Esophagus muscularis mucosa (tissue), 4 donors: Measurements from ENCODE around the gene C2orf78. TPM values are rescaled to one million over a fixed set of nuclear protein-coding genes. Genes with fewer than 3 reads are reported as not detected.
"Not testable (repeated sequence)": the region's sequence is repeated elsewhere in the genome, so short reads cannot be mapped to it uniquely, and the experiment has no call there.

Experiments
- DNase-seq: peaks from one replicate; pipeline ENCODE4 v3.0.0-alpha.2; 2017; ENCODE audit errors: extremely low spot score
- H3K27ac ChIP-seq, 4 donors: fragments of 200-600 bp; sonication (generic); replicated peaks in 1 of 4; 1 replicate in 3 of 4; 2 replicates in 1 of 4; pipeline ENCODE4 v1.5.1; 2016 to 2019; ENCODE audit warnings: mild to moderate bottlenecking in 1 of 4
- H3K27me3 ChIP-seq, 4 donors: fragments of 200-600 bp; sonication (generic); one replicate each; pipeline versions ENCODE4 v1.5.1 to v1.6.0; 2016 to 2019
- H3K36me3 ChIP-seq, 4 donors: fragments of 200-600 bp; sonication (generic); one replicate each; pipeline ENCODE4 v1.5.1; 2016 to 2019
- H3K4me1 ChIP-seq, 4 donors: fragments of 200-600 bp; sonication (generic); one replicate each; pipeline ENCODE4 v1.5.1; 2016 to 2019
- H3K4me3 ChIP-seq, 4 donors: fragments of 200-600 bp; sonication (generic); 1 replicate in 2 of 4; 2 replicates in 2 of 4; pipeline ENCODE4 v1.5.1; 2016 to 2019; ENCODE audit warnings: mild to moderate bottlenecking in 4 of 4, moderate library complexity in 1 of 4
- H3K9me3 ChIP-seq, 4 donors: fragments of 200-600 bp; sonication (generic); 1 replicate in 3 of 4; 2 replicates in 1 of 4; pipeline ENCODE4 v1.5.1; 2016 to 2019
- EP300 ChIP-seq: sonication (generic); formaldehyde crosslinking; IDR thresholded peaks from one replicate; pipeline ENCODE4 v1.6.1; 2017; ENCODE audit warnings: antibody characterized with exemption
- POLR2A ChIP-seq: fragments of 450-650 bp; IDR thresholded peaks from one replicate; pipeline ENCODE4 v1.6.1; 2017; ENCODE audit warnings: antibody characterized with exemption, moderate library complexity, mild to moderate bottlenecking, low read depth
- POLR2AphosphoS5 ChIP-seq, 2 donors: sonication (generic); formaldehyde crosslinking; IDR thresholded peaks; one replicate each; pipeline ENCODE4 v1.6.1; 2017; ENCODE audit warnings: antibody characterized with exemption in 2 of 2
- WGBS: methylation state at CpG from one replicate; pipeline ENCODE4 v1.1.5; 2018; 5-methylcytosine and 5-hydroxymethylcytosine counted together
- intact Hi-C: fragments of 100-400 bp; cut with DNase I; formaldehyde crosslinking; loops from one replicate; pipeline ENCODE4 v1.15.1; 2023
- total RNA-seq, 4 donors: library from RNA; depleted of rRNA; stranded (reverse); fragments of >200 nt; gene quantifications; one replicate each; pipeline versions ENCODE4 v1.1.0 to v1.2.1, GENCODE V29; 2016
- TF ChIP-seq, protein P1 (sequence below), 3 experiments: fragments of 200-600 bp in 2 of 3; fragments of 450-650 bp in 1 of 3; sonication (generic) in 2 of 3; IDR thresholded peaks; one replicate each; pipeline ENCODE4 v1.5.1; 2017 to 2019; ENCODE audit warnings: antibody characterized with exemption in 3 of 3, mild to moderate bottlenecking in 2 of 3, moderate library complexity in 1 of 3

The C2orf78 gene
- total RNA-seq, 4 donors from 2014 or later: not detected

DNA sequence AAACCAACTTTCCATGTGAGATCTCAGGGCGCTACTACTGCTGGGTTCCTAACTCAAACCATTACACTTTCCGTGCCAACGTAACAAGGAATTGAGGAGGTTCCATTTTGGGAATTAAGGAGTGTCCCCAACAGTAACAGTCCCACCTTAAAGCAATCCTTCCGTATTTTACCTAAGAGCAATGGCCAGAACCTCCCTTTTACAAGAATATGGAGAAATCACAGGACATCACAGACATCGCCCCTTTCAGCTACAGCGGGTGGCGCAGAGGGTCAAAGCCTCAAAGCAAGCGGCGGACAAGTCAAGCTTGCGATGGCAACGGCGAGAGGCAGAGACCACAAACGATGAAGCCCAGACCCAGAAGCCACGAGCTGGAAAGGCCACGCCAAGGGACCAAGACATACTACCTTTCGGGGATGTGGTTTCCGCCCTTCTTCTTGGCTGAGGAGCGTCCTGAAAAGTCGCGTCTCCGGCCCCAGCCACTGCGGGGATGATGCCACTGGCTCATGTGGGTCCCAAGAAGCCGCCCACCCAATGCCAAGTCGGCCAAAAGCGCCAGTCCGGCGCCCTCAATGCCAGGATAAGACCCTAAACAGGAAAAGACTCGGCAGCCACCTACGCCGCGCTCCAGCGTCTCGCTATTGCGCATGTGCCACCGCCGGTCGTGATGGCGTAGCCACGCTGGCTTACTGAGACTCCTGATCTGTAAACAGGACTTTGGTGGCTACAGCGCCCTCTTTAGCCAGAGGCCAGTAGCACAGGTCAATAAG lies 4.3 kb upstream of the C2orf78 start, which contains the start of gene DUSP11:
TSS of gene DUSP11 (minus strand) at position 637 of the 770 bp plus-strand sequence. CDS start at position 508, 129 bp downstream.
- Histone ChIP-seq H3K27ac (peak within 1 kb of the TSS; percentile 85 to 94 (median 93)), H3K9me3 (no peaks in the 10 kb centered on the region), H3K27me3 (peaks cover 0 to 5% (median 0%) of the 10 kb centered on the region in 4 donors), H3K4me1 (peaks cover 16 to 35% (median 26%) of the 10 kb centered on the region in 4 donors), H3K4me3 (peak within 1 kb of the TSS; percentile 81 to 92 (median 88)), H3K36me3 (peaks cover 5 to 31% (median 25%) of the 10 kb centered on the region in 4 donors)
- intact Hi-C loops: no loop called here
- WGBS: 0% methylated on average over 37 of the region's 40 CpGs
- peak; percentile 71 for TF ChIP-seq POLR2A
- TF ChIP-seq EP300: no peak
- TF ChIP-seq, protein P1, sequence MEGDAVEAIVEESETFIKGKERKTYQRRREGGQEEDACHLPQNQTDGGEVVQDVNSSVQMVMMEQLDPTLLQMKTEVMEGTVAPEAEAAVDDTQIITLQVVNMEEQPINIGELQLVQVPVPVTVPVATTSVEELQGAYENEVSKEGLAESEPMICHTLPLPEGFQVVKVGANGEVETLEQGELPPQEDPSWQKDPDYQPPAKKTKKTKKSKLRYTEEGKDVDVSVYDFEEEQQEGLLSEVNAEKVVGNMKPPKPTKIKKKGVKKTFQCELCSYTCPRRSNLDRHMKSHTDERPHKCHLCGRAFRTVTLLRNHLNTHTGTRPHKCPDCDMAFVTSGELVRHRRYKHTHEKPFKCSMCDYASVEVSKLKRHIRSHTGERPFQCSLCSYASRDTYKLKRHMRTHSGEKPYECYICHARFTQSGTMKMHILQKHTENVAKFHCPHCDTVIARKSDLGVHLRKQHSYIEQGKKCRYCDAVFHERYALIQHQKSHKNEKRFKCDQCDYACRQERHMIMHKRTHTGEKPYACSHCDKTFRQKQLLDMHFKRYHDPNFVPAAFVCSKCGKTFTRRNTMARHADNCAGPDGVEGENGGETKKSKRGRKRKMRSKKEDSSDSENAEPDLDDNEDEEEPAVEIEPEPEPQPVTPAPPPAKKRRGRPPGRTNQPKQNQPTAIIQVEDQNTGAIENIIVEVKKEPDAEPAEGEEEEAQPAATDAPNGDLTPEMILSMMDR (IDR thresholded peaks at IDR 0.05): peak; percentile 91 to 96 (median 94)
- peak; percentile 98 to 99 for TF ChIP-seq POLR2AphosphoS5 (IDR thresholded peaks at IDR 0.05)
- DNase-seq: peak; percentile 99

DNA sequence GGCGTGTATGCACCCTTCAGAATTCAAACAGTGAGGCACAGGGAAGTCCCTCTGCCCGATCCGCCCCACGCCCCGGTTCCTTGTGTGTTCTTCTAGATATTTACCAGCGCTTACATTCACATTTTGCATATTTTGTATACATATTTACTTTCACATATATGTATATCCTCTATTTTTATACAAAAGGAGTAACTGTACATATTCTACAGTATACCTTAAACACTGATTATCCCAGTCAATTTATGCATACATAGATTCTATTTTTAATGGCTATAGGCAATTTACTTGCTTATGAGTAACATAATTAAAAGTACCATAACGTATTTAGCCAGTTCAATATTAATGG lies 3.8 kb upstream of the C2orf78 start:
- H3K4me3 ChIP-seq: peak overlapping the region; percentile 81 to 92 (median 88)
- WGBS: 7% methylated on average over 7 of the region's 7 CpGs

DNA sequence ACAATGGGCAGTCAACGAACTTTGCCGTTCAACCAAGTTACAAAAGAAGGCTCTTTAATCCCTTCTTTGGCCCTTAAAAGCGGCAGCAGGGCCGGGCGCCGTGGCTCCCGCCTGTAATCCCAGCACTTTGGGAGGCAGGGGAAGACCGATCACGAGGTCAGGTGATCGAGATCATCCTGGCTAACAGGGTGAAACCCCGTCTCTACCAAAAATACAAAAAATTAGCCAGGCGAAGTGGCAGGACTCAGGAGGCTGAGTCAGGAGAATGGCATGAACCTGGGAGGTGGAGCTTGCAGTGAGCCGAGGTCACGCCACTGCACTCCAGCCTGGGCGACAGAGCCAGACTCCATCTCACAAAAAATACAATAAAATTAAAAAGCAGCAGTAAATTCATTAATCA lies 581 bp upstream of the C2orf78 start:
- H3K4me3 ChIP-seq, H3K27ac ChIP-seq, H3K36me3 ChIP-seq, intact Hi-C loops, DNase-seq, H3K9me3 ChIP-seq: not testable (repeated sequence)
- Histone ChIP-seq H3K4me1 (peaks cover 7 to 17% (median 11%) of the 10 kb centered on the region in 4 donors), H3K27me3 (peaks cover 0 to 10% (median 0%) of the 10 kb centered on the region in 4 donors)
- 84% methylated on average over 15 of the region's 15 CpGs for WGBS

More for the DNA sequence above, 3.8 kb upstream of the C2orf78 start:
- Histone ChIP-seq H3K27ac (peak overlapping the region; percentile 85 to 94 (median 93)), H3K9me3 (no peaks in the 10 kb centered on the region), H3K36me3 (peaks cover 5 to 26% (median 20%) of the 10 kb centered on the region in 4 donors), H3K27me3 (peaks cover 0 to 5% (median 0%) of the 10 kb centered on the region in 4 donors), H3K4me1 (peaks cover 16 to 35% (median 26%) of the 10 kb centered on the region in 4 donors)
- intact Hi-C loops: no loop called here
- TF ChIP-seq EP300: no peak
- no peak for TF ChIP-seq POLR2A
- no peak for TF ChIP-seq POLR2AphosphoS5 (IDR thresholded peaks at IDR 0.05)
- TF ChIP-seq, protein P1 (IDR thresholded peaks at IDR 0.05): no peak
- DNase-seq: no peak

DNA sequence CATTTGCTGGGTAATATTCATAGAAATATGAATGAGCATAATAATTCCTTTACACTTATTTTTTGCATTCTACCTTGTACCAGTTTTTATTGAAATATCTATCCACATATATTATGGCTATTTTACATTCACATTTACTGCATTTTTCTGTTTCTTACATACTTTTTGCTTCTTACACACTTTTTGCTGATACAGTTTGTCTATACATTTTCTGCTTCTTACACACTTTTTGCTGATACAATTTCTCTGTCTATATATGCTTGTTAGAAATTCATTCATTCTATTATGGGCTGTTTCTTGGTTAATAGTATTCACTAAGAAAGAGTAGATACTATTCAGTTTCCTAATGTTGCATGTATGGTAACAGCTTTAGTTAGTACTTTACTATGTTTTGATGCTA lies 27.9 kb downstream of the C2orf78 start:
- Histone ChIP-seq H3K9me3 (no peaks in the 10 kb centered on the region), H3K4me1 (no peaks in the 10 kb centered on the region), H3K27ac (no peak overlapping the region), H3K27me3 (peaks cover 0 to 5% (median 0%) of the 10 kb centered on the region in 4 donors), H3K36me3 (no peaks in the 10 kb centered on the region), H3K4me3 (no peak overlapping the region)
- TF ChIP-seq EP300 (no peak), POLR2AphosphoS5 (IDR thresholded peaks at IDR 0.05) (no peak), POLR2A (no peak)
- TF ChIP-seq, protein P1 (IDR thresholded peaks at IDR 0.05): no peak
- intact Hi-C loops: no loop called here
- DNase-seq: no peak

DNA sequence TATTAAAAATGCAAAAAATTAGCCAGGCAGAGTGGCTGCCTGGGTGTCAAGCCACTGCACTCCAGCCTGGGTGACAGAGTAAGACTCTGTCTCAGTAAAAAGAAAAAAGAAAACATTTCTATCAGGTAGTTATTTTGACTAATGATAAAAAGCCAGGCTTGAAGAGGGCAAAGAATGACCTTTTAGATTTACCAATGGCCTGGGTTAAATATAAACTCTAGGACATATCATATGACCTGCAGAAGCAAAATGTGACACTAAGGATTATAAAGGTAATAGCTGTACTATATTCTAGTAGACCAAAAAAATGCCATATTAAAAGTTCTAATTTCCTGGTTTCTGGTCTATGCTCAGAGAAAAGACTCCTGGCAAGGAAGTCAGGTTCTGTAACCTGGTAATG lies 28.7 kb downstream of the C2orf78 start:
- H3K4me3 ChIP-seq: no peak overlapping the region
- no peak for TF ChIP-seq EP300
- TF ChIP-seq, protein P1 (IDR thresholded peaks at IDR 0.05): no peak
- TF ChIP-seq POLR2A: no peak
- no peak for TF ChIP-seq POLR2AphosphoS5 (IDR thresholded peaks at IDR 0.05)
- H3K36me3 ChIP-seq: no peaks in the 10 kb centered on the region
- intact Hi-C loops: no loop called here
- peaks cover 0 to 5% (median 0%) of the 10 kb centered on the region in 4 donors for H3K27me3 ChIP-seq
- no peak for DNase-seq
- H3K4me1 ChIP-seq: no peaks in the 10 kb centered on the region
- H3K27ac ChIP-seq: no peak overlapping the region
- no peaks in the 10 kb centered on the region for H3K9me3 ChIP-seq
